Immature natural killer cell (primary cell): ENCODE measurements around the gene USP2. TPM values are rescaled to one million over a fixed set of nuclear protein-coding genes. Genes with fewer than 3 reads are reported as not detected.
A peak's percentile ranks its signal among the peaks of the same experiment; 100 is the strongest.

Experiments used
- DNase-seq, 3 donors: peaks; one replicate each; pipeline ENCODE4 v3.0.0; 2022; ENCODE audit warnings: mixed read lengths in 1 of 3
- H3K27ac Mint-ChIP-seq, 6 donors: one replicate each; pipeline ENCODE4 v1.8.0; 2020; ENCODE audit warnings: mixed read lengths in 6 of 6, mild to moderate bottlenecking in 5 of 6, inconsistent platforms in 4 of 6, moderate library complexity in 3 of 6
- H3K27me3 Mint-ChIP-seq, 3 donors: one replicate each; pipeline ENCODE4 v1.8.0; 2020 to 2021; ENCODE audit warnings: low read depth in 3 of 3, mild to moderate bottlenecking in 3 of 3, mixed read lengths in 3 of 3, moderate library complexity in 3 of 3, inconsistent platforms in 1 of 3
- H3K36me3 Mint-ChIP-seq, 3 donors: one replicate each; pipeline ENCODE4 v1.8.0; 2020; ENCODE audit warnings: mixed read lengths in 3 of 3, inconsistent platforms in 2 of 3, mild to moderate bottlenecking in 2 of 3
- H3K4me1 Mint-ChIP-seq, 2 donors: one replicate each; pipeline ENCODE4 v1.8.0; 2020; ENCODE audit warnings: inconsistent platforms in 2 of 2, mild to moderate bottlenecking in 2 of 2, mixed read lengths in 2 of 2, moderate library complexity in 1 of 2
- H3K4me3 Mint-ChIP-seq, 5 donors: one replicate each; pipeline ENCODE4 v1.8.0; 2020; ENCODE audit warnings: mild to moderate bottlenecking in 5 of 5, mixed read lengths in 5 of 5, inconsistent platforms in 3 of 5, moderate library complexity in 3 of 5
- H3K9me3 Mint-ChIP-seq, 6 donors: one replicate each; pipeline ENCODE4 v1.8.0; 2020; ENCODE audit warnings: mild to moderate bottlenecking in 6 of 6, mixed read lengths in 6 of 6, inconsistent platforms in 4 of 6, moderate library complexity in 3 of 6
- polyA plus RNA-seq, 3 donors: library from polyadenylated mRNA; unstranded; fragments of 300-500 nt; fragmentation: Illumina TruSeq; gene quantifications; one replicate each; pipeline ENCODE4 v1.2.3, GENCODE V29; 2021

The USP2 gene
- polyA plus RNA-seq, 3 donors from 2014 or later: not detected

- Mint-ChIP-seq H3K27me3 (peaks cover 8 to 23% (median 11%) of the 10 kb centered on the region in 3 donors), H3K4me3 (peak overlapping the region; percentile 15 to 95 (median 62)), H3K4me1 (peaks cover 30 to 38% of the 10 kb centered on the region in 2 donors)
These were observed 44.6 kb downstream of the USP2 start for GRCh38 chr11:119336744-119337469.

GRCh38 chr11:119335655-119336543 lies 45.6 kb downstream of the USP2 start:
- Mint-ChIP-seq H3K27ac (peak overlapping the region in 4 of 6 donors; percentile 93 to 98 (median 95)), H3K27me3 (peaks cover 7 to 19% (median 11%) of the 10 kb centered on the region in 3 donors), H3K4me1 (peaks cover 30 to 35% of the 10 kb centered on the region in 2 donors), H3K9me3 (no peaks in the 10 kb centered on the region), H3K4me3 (peak overlapping the region; percentile 94 to 100 (median 95)), H3K36me3 (peaks cover 0 to 5% (median 0%) of the 10 kb centered on the region in 3 donors)
- no peak for DNase-seq

More at GRCh38 chr11:119336744-119337469, 44.6 kb downstream of the USP2 start:
- H3K9me3 Mint-ChIP-seq: no peaks in the 10 kb centered on the region
- H3K27ac Mint-ChIP-seq: peak overlapping the region in 3 of 6 donors; percentile 19 to 74 (median 21)
- DNase-seq: no peak
- H3K36me3 Mint-ChIP-seq: peaks cover 0 to 5% (median 0%) of the 10 kb centered on the region in 3 donors

GRCh38 chr11:119335091-119335654 lies 46.3 kb downstream of the USP2 start:
- Mint-ChIP-seq H3K4me1 (peaks cover 30 to 34% of the 10 kb centered on the region in 2 donors), H3K9me3 (no peaks in the 10 kb centered on the region), H3K27me3 (peaks cover 7 to 17% (median 11%) of the 10 kb centered on the region in 3 donors), H3K27ac (peak overlapping the region; percentile 93 to 99 (median 97)), H3K4me3 (peak overlapping the region; percentile 94 to 100 (median 95)), H3K36me3 (peaks cover 0 to 5% (median 0%) of the 10 kb centered on the region in 3 donors)
- no peak for DNase-seq

GRCh38 chr11:119334174-119334930 lies 47.1 kb downstream of the USP2 start, which contains the start of gene RNF26:
Gene RNF26 (plus strand): TSS chr11:119334527. CDS start chr11:119335123, 596 bp downstream.
- Mint-ChIP-seq H3K4me3 (peak within 1 kb of the TSS; percentile 94 to 100 (median 95)), H3K9me3 (no peaks in the 10 kb centered on the region), H3K4me1 (peaks cover 29 to 33% of the 10 kb centered on the region in 2 donors), H3K27me3 (peaks cover 7 to 17% (median 11%) of the 10 kb centered on the region in 3 donors), H3K36me3 (peaks cover 0 to 5% (median 0%) of the 10 kb centered on the region in 3 donors), H3K27ac (peak within 1 kb of the TSS; percentile 93 to 99 (median 97))
- peak; percentile 93 to 95 (median 94) for DNase-seq

GRCh38 chr11:119332111-119332765 lies 49.3 kb downstream of the USP2 start:
- Mint-ChIP-seq H3K4me3 (peak overlapping the region in 3 of 5 donors; percentile 94 to 99 (median 95)), H3K27me3 (peaks cover 6 to 16% (median 9%) of the 10 kb centered on the region in 3 donors), H3K9me3 (no peaks in the 10 kb centered on the region), H3K27ac (peak overlapping the region in 2 of 6 donors; percentile 36 to 97), H3K4me1 (peaks cover 17 to 26% of the 10 kb centered on the region in 2 donors), H3K36me3 (peaks cover 0 to 5% (median 0%) of the 10 kb centered on the region in 3 donors)
- DNase-seq: no peak

- Mint-ChIP-seq H3K27ac (no peak overlapping the region), H3K36me3 (no peaks in the 10 kb centered on the region), H3K9me3 (no peaks in the 10 kb centered on the region), H3K4me1 (peaks cover 15 to 17% of the 10 kb centered on the region in 2 donors), H3K4me3 (no peak overlapping the region), H3K27me3 (peaks cover 6 to 16% (median 9%) of the 10 kb centered on the region in 3 donors)
- no peak for DNase-seq
These were observed 51.3 kb downstream of the USP2 start for GRCh38 chr11:119330237-119330636.

GRCh38 chr11:119329320-119329719 lies 52.2 kb downstream of the USP2 start:
- Mint-ChIP-seq H3K4me3 (no peak overlapping the region), H3K4me1 (peaks cover 7 to 9% of the 10 kb centered on the region in 2 donors), H3K27ac (no peak overlapping the region), H3K9me3 (no peaks in the 10 kb centered on the region), H3K36me3 (no peaks in the 10 kb centered on the region), H3K27me3 (peaks cover 3 to 10% (median 6%) of the 10 kb centered on the region in 3 donors)
- DNase-seq: no peak

- Mint-ChIP-seq H3K27me3 (peaks cover 2 to 12% (median 3%) of the 10 kb centered on the region in 3 donors), H3K9me3 (no peaks in the 10 kb centered on the region), H3K4me3 (no peak overlapping the region), H3K4me1 (peaks cover 0 to 12% of the 10 kb centered on the region in 2 donors), H3K27ac (no peak overlapping the region), H3K36me3 (no peaks in the 10 kb centered on the region)
- DNase-seq: no peak
These were observed 57.3 kb downstream of the USP2 start for GRCh38 chr11:119324189-119324588.

GRCh38 chr11:119323532-119324033 lies 57.9 kb downstream of the USP2 start:
- Mint-ChIP-seq H3K36me3 (no peaks in the 10 kb centered on the region), H3K4me1 (peaks cover 5 to 15% of the 10 kb centered on the region in 2 donors), H3K27me3 (peaks cover 2 to 9% (median 4%) of the 10 kb centered on the region in 3 donors), H3K9me3 (no peaks in the 10 kb centered on the region), H3K27ac (no peak overlapping the region), H3K4me3 (peak overlapping the region in 3 of 5 donors; percentile 15 to 54 (median 36))
- peak; percentile 58 to 69 (median 59) for DNase-seq

GRCh38 chr11:119322921-119323531 lies 58.5 kb downstream of the USP2 start:
- peaks cover 7 to 16% of the 10 kb centered on the region in 2 donors for H3K4me1 Mint-ChIP-seq
- DNase-seq: no peak
- no peak overlapping the region for H3K27ac Mint-ChIP-seq
- H3K4me3 Mint-ChIP-seq: peak overlapping the region in 1 of 5 donors; percentile 15
- H3K27me3 Mint-ChIP-seq: peaks cover 0 to 9% (median 4%) of the 10 kb centered on the region in 3 donors
- no peaks in the 10 kb centered on the region for H3K36me3 Mint-ChIP-seq
- no peaks in the 10 kb centered on the region for H3K9me3 Mint-ChIP-seq

GRCh38 chr11:119322360-119322739 lies 59.1 kb downstream of the USP2 start:
- DNase-seq: no peak
- Mint-ChIP-seq H3K27me3 (peaks cover 0 to 11% (median 4%) of the 10 kb centered on the region in 3 donors), H3K27ac (no peak overlapping the region), H3K36me3 (no peaks in the 10 kb centered on the region), H3K4me1 (peaks cover 7 to 16% of the 10 kb centered on the region in 2 donors), H3K4me3 (peak overlapping the region; percentile 0 to 84 (median 78)), H3K9me3 (no peaks in the 10 kb centered on the region)
